KG1 (cell line): Measurements from ENCODE around the gene SGMS1.

Experiments
- DNase-seq: peaks from one replicate; lab custom pipeline; 2025; lab: John Stamatoyannopoulos, UW

SGMS1 gene

DNA sequence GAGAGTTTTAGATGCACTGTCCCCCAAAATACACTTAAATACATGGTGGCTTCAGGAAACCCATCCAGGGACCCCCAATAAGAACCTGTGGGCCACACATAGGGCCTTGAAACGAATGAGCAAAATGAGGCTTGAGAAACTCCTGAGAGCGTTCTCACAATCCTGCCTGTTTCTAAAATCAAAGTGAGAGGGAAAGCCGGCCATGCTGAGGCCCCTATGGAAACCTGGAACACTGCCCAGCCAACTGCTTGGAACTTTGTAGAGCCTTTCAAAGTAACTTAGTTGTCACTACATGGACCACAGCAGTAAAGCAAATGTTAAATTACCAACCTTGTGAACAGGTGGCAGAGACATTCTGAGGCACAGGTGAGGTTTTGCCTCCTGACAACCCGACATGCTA is 13.4 kb downstream of the SGMS1 start:
- no peak for DNase-seq

DNA sequence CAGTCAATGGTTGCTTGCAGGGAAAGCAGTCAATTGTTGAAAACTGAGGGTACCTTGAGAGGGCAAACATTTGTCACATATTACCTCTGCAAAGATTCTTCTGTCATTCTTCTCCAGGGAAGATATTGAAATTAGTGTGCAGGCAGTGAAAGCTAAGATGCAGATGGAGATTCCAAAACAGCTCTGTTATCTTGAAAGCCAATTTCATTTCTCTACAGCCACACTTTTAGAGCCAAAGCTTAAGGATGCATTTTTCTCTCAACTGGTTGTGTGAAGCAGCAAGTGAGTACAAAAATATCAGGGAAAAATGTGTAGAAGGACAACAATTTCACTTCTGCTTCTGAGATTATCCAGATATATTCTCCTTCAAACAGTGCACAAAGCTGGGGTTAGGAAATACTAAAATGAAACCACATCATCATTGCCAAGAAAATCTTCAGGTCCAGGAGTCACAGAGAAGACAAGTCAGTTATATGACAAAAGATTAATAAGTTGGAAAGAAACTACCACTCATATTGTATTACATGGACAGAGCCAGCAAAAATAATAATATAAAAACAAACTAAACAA is 16.3 kb downstream of the SGMS1 start:
- no peak for DNase-seq

DNA sequence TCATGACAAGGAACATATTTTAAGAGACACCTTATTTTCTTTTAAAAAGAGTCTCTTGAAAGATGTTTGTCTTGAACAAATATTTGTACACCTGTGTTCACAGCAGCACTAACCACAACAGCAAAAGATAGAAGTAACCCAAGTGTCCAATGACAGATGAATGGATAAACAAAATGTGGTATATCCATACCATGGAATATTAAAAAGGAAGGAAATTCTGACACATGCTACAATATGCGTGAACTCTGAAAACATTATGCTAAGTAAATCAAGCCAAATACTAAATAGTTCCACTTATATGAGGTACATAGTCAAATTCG is 17.8 kb downstream of the SGMS1 start:
- DNase-seq, result no peak

DNA sequence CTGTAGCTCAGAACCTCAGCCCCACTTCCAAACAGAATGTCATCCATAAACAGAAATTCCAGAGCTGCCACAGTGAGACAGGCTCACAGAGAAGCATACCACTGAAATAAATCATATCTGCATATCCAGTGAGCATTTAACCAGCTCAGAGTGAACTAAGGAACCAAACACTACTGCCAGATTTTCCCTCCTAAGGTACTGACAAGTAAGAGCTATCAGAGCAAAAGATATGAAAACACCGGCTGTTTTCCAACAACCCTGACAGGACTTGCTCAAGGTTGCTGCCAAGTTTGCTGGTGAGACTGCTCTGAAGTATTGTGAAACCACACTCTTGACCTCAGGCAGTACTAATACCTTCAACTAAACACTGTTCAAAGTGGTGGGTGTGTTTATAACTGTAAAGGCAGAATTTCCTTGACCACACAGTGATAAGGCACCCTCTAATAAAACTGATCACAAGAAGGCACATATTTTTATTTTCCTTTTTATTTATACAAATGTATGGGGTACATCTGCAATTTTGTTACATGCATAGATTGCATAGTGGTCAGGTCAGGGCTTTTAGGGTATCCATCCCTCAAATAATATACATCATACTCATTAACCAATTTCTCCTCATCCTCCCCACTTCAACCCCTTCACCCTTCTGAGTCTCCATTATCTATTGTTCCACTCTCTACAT is 18.3 kb downstream of the SGMS1 start:
- DNase-seq, result no peak

DNA sequence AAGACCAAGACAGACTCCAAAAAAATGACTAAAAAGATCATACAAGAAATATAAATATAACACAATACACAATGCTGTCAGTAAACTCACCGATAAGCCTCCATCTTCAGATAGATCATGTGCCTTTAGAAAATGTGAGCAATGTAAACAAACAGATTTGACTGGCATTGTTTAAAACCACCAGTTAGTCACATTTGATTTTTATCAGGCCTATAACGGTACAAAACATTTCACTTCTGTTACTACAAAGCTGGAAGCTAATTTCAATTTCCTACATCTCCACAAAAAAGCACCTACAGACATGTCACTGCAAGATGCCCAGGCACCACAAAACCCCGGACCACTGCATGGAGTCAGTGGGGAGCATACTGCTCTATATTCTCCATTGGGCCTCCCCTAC is 18.9 kb downstream of the SGMS1 start:
- DNase-seq, result no peak

DNA sequence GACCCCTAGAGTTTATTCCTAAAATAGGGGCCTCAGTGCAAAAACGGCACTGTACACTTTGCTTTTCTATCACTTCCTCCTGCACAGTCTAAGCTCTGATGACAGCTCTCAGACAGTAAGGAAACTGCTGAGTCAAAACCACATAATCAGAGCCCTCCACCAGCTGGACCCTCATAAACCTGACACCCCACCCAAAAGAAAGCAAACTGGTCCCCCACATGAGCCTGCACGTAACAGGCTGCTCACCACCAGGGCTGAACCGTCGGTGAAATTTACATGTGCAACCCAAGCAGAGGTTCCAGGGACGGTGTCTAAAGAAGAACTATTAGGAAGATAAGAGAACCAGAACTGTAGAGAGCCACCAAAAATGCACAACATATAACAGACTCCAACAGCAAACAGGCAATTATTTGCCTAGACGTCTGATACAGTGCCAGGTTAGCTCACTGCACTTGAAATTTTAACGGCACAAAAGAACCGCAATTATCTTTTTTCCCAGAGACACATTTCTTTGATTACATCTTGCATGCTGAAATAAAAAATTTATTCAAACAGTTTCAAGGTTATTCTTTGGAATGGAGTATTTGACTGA is 19.6 kb downstream of the SGMS1 start:
- DNase-seq, result no peak

DNA sequence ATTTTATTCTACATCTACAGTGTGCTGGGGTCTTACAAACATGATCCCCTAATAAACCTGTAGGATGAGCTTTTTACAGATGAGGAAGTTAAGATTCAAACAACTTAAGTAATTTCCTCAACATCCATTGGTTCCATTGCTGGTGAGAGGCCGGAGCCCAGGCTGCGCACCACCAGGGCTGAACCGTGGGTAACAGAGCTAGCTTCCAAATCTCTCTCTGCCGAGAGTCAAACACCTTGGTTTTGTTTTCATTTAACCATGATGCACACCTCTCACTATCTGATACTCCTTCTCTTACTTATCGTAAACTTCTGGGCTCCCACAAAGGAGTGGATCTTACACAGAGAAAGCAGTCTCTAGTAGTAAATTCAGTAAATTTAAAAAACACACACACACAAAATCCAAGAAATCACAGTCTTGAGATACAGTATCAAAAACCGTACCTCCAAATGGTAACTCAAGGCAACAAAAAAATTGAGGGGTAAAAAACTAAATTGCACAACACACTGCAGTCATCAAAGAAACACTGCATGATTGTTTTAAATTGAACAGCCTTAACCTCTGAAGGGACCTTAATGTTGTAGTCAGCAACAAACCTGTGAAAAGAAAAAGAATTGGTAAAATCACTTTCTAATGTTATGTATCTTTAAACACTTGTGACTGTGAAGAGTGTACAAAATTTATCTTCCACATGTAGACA is 20.5 kb downstream of the SGMS1 start:
- DNase-seq, result no peak

DNA sequence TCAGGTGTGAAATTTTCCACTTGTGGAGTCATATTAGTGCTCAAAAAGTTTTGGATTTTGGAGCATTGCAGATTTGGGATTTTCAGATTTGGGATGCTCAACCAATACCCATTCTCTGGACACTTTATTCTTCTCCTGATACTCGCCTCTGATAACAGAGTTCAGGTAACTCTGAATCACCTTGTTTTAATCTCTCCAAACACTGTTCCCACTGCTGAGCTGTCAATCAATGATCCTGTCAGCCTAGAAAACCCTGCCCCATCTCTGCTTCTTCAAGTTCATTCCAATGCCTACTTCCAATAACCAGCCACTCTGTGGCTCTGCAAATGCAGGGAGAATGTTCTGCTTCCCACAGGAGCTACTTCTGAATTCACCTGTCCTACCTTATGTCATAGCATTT is 21.8 kb downstream of the SGMS1 start:
- no peak for DNase-seq

DNA sequence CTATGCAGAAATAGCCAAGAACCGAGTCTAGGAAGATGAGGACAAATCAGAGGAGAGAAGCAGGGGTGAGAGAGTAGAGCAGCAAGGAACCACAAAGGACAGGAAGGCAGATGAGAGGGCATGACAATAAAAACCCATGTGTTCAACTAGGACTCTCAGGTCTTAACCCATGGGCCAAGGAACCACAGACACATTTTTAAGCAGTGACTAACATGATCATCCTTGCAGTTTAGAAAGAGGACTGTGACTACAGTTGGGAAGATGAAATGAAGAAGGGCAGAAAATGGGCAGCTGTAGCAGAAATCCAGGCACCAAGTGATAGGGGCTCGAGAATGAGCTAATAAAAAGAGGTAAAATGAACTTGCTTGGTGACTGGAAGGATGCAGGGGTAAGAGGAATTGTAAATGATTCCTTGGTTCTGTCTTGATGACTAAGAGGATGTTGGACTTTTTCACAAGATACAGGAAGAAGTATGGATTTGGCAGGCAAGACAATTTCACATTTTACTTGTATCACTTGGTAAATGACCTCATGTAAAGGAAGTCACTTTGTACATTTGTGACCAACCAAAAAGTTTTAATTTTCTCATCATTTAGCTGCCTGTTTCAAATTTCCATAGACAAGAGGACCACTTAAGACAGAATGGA is 22.8 kb downstream of the SGMS1 start:
- DNase-seq, result no peak

DNA sequence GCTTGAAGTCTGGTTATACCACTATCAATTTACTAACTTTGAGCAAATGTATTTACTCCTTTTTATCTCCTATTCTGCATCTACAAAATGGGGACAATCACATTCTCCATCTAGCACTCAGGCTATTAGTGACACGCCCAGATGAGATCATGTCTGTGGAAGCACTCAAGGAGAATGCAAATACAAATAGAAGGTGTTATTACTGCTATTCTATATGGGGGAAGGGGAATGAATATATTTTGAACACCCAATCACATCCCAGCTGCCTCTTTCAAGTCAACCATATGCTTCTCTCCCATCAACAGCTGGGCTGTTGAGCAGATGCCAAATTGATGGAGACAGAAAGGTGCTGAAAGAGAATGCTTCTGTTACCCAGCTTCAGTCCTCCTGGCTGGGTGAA is 23.5 kb downstream of the SGMS1 start:
- DNase-seq, result no peak

DNA sequence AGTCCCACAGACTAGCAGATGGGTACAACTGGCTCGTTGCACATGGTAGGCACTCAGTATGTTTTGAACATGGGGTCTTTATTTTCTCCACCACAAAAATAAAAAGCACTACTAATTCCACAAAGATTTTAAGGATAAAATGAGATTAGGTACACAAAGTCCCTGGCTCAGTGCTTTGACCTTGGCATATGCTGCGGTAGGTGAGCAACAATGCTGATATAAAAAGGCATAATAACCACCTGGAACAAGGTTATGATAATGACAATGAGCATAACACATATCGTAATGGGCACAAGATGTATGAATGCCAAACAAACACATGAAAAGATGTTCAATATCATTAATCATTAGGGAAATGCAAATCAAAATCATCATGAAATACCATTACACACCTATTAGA is 26.9 kb downstream of the SGMS1 start:
- DNase-seq, result no peak

DNA sequence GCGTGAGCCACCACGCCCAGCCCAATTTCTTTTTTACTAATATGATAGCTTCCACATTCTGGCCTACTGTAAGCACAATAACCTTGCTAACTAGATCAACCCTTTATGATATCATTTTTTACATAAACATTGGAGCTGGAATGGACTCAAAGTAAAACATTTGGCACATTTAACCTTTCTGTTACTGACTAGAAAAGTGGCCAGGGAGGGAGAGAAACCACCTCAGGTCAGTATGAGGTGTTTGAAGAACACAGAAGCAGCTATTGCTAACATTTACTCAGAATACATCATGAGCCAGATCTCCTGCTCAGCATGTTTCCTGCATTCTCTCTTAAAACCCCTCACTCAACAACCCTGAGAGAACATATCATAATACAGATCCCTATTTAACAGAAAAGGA is 27.3 kb downstream of the SGMS1 start:
- DNase-seq, result no peak

DNA sequence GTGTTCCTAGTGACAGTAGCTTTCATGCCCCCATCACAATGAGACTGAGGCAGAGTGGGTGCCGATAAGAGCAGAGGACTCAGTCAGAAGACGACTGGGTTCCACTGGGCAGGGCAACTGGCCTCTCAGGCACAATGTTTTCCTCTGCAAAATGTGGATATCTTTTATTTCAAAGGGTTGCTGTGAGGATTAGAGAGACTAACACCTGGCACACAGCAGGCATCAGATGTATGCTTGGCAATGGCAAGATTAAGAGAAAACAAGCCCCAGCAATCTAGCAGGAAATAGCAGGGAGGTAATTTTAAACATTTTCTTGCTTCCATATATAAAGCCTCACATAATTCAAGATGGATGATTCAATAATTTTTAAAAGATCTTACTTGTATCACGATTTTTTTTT is 28.0 kb downstream of the SGMS1 start:
- DNase-seq, result no peak

DNA sequence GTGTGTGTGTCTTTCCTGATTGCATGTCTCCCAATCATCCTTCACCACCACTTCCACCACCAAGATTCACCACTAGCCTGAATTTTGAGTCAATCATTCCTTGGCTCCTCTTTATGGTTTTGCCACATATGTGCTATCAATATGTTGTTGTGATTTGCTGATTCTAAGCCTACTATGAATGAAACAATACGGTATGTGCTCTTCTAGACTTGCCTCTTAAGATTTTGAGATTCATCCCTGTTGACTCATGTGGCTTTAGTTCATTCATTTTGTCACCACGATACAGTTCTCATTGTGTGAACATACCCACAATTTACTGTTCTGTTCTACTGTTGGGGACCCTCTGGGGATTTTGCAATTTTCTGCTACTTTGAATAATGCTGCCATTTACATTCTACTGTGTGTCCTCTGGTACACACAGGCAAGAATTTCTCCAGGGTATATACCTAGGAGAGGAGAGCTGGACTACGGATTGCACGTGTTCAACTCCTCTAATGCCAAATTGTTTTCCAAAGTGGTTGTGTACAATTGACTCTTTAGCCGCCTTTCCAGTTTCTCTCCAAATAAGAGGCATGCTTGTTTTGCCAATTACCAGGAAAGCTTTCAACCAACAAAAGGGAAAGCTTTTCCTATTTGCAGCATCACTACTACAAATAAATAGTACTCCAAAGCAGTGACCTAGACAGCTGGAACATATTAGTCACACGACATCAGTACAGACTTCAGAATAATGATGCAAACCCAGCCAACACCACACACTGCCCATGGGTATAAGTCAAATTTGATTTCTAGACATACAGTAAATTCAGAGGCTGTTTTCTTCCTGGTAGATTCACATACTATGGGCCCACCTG is 30.0 kb downstream of the SGMS1 start:
- no peak for DNase-seq

DNA sequence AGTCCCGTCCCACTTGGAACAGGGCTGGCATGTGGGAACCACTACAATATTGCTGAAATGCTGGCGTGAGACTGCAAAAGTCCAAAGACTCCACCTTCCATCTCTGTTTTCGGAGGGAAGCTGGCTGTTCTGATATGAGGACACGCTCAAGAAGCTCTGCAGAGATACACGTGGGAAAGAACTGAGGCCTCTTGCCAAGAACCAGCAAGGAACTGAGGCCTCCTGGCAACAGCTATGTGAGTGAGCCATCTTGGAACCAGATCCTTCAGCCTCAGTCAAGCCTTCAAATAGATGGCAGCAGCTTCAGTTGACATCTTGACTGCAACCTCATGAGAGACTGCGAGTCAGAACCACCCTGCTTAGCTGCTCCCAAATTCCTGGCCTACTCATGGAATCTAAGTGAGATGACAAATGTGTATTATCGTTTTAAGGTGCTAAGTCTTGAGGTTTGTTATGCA is 30.8 kb downstream of the SGMS1 start:
- no peak for DNase-seq

DNA sequence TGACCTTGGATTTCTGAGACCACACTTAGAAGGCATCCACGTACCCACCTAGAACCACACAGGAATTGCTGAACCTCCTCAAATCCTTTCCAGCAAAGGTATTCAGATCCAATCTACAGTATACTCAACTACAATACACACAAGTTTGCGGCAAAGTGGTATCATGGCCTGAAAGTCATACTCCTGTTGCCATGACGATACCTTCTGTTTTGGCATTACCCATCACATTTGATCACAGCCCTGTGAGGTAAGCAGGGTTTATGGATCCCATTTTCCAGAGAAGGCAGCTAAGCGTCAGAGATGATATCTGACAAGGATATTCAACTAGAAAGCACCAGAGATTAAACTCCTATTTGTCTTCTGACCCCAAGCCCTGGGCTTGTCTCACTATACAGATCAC is 32.8 kb downstream of the SGMS1 start:
- no peak for DNase-seq

DNA sequence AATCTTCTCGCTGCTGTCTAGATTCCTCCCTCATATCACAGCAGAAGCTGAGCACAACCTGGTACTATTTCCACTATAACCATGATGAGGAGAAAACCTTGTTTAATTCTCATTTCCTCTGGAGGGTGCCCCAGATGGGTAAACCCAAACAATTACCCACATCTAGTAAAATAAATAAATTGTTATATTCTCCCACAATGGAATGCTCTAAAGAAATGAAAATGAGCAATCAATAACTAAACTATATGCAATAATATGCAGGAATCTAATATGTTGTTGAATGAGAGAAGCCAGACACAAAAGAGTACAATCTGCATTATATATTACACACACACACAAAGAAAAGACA is 37.0 kb downstream of the SGMS1 start:
- no peak for DNase-seq

DNA sequence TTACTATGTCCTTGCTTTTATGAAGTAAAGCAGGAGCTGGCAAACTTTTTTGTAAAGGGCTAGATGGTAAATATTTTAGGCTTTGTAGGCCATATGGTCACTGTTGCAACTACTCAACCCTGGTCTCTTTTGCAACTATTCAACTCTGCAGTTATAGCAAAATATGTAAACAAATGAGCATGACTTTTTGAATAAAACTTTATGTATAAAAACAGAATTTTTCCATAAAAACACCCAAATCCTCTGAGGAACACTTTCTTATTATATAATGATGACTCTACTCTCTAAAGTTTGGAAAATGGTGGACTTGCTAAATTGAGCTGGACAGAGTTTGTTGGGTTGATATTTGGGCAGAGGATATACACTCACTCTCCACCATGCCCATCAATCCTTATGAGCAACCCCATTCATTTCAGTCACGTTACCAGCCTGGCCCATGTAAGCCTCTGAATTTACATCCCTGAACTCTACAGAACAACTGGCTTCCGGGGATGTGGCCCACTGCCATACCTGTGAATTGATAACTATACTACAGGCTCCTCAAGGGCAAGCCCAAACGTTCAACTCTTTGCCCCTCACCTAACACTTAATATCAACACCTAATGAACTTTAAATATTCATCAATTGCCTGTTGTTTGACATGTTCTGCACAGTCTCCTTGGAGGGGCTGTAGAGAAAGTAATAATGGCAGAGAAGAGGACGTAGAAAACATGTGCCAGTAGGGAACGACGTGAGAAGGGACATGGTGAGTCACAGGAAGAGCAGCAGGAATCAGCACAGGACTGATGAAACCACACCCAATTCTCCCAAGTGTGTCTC is 37.6 kb downstream of the SGMS1 start:
- no peak for DNase-seq

DNA sequence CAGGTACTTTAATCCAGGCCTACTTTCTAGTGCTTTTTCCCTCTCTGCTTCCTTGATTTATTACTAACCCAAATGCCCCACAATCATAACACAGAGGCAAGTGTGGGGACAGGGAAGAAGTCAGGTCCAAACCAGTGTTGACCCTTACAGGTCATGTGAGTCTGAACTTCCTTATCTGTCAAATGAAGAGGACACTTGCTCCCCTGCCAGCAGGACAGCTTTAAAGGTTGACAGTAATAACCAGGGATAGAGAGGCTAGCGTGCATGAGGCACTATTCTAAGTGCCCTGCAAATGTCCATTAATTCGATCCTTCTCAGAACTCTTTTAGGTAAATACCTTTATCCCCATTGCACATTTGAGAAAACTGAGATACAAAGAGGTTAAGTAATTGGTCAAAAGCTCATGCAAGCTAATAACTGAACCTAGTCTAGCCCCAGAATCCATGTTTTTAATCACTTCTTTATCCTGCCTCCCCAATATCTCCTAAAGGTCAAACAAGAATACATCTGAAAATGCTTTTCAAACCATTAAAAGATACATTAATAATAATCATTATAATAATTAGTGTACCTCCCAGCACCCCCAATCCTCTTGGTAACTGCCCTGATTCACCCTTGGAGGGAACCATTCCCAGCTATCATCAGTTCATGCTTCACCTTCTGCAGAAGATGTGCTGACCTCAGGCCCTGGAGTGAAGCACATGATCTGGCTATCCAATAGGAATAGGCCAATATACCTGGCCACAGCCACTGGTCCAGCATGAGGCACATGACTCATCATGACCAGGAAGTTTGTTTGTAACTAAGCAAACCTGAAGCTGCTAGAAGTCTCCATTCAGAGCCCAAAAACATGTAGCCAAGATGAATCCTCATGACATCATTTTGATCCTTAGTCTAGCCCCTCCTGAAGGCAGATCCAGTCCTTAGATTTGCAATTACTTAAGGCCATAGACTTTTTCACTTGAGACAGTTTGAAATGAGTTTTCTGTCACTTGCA is 40.7 kb downstream of the SGMS1 start:
- no peak for DNase-seq

DNA sequence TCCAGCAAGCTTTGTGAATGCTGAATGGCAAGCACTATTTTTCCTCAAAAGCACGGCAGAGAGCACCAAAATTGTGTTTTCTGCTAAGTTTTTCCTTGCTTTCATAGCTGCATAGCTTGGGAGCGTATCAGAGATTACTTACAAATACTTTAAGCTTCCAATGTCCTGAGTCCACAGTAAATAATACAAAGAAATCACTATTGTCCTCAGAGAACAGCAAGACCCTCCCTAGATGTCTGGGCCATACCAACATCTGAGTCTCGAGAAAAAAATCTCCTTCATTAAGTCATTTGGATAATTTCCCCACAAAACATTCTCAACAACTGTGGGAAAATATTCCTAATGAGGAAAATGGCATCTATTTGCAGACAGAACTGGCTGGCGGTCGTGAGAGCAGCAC is 41.7 kb downstream of the SGMS1 start:
- DNase-seq, result no peak
